ENCODE results near the gene CEP89. TPM values are rescaled to one million over a fixed set of nuclear protein-coding genes. Genes with fewer than 3 reads are reported as not detected.

CEP89 gene
- total RNA-seq, 1 experiment from 2014 or later = 21.1 TPM

DNA sequence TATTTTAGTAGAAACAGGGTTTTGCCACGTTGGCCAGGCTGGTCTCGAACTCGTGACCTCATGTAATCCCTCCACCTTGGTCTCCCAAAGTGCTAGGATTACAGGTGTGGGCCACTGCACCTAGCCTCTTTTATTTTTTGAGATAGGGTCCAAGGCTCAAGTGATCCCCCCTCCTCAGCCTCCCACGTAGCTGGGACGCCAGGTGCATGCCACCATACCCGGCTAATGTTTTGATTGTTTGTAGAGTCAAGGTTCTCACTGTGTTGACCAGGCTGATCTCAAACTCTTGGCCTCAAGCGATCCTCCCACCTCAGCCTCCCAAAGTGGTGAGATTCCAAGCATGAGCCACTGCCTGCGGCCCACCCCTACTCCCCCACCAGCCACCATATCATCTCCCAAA lies 108.5 kb downstream of the CEP89 start (continued):
- TF ChIP-seq, protein P1, sequence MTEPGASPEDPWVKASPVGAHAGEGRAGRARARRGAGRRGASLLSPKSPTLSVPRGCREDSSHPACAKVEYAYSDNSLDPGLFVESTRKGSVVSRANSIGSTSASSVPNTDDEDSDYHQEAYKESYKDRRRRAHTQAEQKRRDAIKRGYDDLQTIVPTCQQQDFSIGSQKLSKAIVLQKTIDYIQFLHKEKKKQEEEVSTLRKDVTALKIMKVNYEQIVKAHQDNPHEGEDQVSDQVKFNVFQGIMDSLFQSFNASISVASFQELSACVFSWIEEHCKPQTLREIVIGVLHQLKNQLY (CRISPR knock-in tag; IDR thresholded peaks at IDR 0.05) = no peak
- TF ChIP-seq ZNF263 (CRISPR knock-in tag; IDR thresholded peaks at IDR 0.05; ENCODE audit: low read depth) (no peak), ZNF219 (CRISPR knock-in tag; IDR thresholded peaks at IDR 0.05; ENCODE audit: borderline replicate concordance) (no peak), NR2C2 (CRISPR knock-in tag; IDR thresholded peaks at IDR 0.05) (no peak), GABPB1 (CRISPR knock-in tag; IDR thresholded peaks at IDR 0.05) (no peak), TEAD4 (CRISPR knock-in tag; IDR thresholded peaks at IDR 0.05) (no peak), TEAD1 (CRISPR knock-in tag; IDR thresholded peaks at IDR 0.05) (no peak)
- TF ChIP-seq, protein P2, sequence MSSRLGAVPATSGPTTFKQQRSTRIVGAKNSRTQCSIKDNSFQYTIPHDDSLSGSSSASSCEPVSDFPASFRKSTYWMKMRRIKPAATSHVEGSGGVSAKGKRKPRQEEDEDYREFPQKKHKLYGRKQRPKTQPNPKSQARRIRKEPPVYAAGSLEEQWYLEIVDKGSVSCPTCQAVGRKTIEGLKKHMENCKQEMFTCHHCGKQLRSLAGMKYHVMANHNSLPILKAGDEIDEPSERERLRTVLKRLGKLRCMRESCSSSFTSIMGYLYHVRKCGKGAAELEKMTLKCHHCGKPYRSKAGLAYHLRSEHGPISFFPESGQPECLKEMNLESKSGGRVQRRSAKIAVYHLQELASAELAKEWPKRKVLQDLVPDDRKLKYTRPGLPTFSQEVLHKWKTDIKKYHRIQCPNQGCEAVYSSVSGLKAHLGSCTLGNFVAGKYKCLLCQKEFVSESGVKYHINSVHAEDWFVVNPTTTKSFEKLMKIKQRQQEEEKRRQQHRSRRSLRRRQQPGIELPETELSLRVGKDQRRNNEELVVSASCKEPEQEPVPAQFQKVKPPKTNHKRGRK (CRISPR knock-in tag; IDR thresholded peaks at IDR 0.05; ENCODE audit: borderline replicate concordance) = no peak
- TF ChIP-seq, protein P3, sequence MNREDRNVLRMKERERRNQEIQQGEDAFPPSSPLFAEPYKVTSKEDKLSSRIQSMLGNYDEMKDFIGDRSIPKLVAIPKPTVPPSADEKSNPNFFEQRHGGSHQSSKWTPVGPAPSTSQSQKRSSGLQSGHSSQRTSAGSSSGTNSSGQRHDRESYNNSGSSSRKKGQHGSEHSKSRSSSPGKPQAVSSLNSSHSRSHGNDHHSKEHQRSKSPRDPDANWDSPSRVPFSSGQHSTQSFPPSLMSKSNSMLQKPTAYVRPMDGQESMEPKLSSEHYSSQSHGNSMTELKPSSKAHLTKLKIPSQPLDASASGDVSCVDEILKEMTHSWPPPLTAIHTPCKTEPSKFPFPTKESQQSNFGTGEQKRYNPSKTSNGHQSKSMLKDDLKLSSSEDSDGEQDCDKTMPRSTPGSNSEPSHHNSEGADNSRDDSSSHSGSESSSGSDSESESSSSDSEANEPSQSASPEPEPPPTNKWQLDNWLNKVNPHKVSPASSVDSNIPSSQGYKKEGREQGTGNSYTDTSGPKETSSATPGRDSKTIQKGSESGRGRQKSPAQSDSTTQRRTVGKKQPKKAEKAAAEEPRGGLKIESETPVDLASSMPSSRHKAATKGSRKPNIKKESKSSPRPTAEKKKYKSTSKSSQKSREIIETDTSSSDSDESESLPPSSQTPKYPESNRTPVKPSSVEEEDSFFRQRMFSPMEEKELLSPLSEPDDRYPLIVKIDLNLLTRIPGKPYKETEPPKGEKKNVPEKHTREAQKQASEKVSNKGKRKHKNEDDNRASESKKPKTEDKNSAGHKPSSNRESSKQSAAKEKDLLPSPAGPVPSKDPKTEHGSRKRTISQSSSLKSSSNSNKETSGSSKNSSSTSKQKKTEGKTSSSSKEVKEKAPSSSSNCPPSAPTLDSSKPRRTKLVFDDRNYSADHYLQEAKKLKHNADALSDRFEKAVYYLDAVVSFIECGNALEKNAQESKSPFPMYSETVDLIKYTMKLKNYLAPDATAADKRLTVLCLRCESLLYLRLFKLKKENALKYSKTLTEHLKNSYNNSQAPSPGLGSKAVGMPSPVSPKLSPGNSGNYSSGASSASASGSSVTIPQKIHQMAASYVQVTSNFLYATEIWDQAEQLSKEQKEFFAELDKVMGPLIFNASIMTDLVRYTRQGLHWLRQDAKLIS (CRISPR knock-in tag; IDR thresholded peaks at IDR 0.05; ENCODE audit: borderline replicate concordance) = no peak

DNA sequence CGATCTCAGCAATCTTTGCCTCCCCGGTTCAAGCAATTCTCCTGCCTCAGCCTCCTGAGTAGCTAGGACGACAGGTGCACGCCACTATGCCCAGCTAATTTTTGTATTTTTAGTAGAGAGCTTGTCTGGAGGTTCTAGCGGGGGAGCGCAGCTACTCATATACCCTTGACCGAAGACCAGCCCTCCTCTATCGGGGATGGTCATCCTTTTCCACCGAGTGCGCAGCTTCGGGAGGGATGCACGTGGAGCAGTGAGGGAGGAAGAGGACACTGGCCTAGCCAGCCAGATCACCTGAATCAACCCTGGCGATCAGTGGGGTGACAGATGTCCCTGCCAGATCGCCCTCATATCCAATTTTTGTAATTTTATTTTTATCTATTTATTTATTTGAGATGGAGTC lies 109.0 kb downstream of the CEP89 start:
- POLR2A ChIA-PET = no interaction called here
- CTCF ChIA-PET = no interaction called here
- H3K36me3 Mint-ChIP-seq = no peaks in the 10 kb centered on the region
- ATAC-seq (no peak), DNase-seq (ENCODE audit: low spot score) (no peak)
- H3K4me3 Mint-ChIP-seq = no peak overlapping the region
- no peaks in the 10 kb centered on the region for H3K4me1 Mint-ChIP-seq
- no peak overlapping the region for H3K27ac Mint-ChIP-seq
- H3K27me3 Mint-ChIP-seq (ENCODE audit: low read depth) = no peaks in the 10 kb centered on the region
- no peaks in the 10 kb centered on the region for H3K9me3 Mint-ChIP-seq
- no peak for TF ChIP-seq NR3C1 (CRISPR knock-in tag; conservative IDR thresholded peaks at IDR 0.05; ENCODE audit: low read depth)
- TF ChIP-seq FOXJ3 (CRISPR knock-in tag; IDR thresholded peaks at IDR 0.05; ENCODE audit: borderline replicate concordance) = no peak
- no peak for TF ChIP-seq ELF4 (CRISPR knock-in tag; IDR thresholded peaks at IDR 0.05; ENCODE audit: low read depth)
- TF ChIP-seq SP1 (CRISPR knock-in tag; conservative IDR thresholded peaks at IDR 0.05) = no peak
- TF ChIP-seq, protein P4, sequence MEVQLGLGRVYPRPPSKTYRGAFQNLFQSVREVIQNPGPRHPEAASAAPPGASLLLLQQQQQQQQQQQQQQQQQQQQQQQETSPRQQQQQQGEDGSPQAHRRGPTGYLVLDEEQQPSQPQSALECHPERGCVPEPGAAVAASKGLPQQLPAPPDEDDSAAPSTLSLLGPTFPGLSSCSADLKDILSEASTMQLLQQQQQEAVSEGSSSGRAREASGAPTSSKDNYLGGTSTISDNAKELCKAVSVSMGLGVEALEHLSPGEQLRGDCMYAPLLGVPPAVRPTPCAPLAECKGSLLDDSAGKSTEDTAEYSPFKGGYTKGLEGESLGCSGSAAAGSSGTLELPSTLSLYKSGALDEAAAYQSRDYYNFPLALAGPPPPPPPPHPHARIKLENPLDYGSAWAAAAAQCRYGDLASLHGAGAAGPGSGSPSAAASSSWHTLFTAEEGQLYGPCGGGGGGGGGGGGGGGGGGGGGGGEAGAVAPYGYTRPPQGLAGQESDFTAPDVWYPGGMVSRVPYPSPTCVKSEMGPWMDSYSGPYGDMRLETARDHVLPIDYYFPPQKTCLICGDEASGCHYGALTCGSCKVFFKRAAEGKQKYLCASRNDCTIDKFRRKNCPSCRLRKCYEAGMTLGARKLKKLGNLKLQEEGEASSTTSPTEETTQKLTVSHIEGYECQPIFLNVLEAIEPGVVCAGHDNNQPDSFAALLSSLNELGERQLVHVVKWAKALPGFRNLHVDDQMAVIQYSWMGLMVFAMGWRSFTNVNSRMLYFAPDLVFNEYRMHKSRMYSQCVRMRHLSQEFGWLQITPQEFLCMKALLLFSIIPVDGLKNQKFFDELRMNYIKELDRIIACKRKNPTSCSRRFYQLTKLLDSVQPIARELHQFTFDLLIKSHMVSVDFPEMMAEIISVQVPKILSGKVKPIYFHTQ (CRISPR knock-in tag; IDR thresholded peaks at IDR 0.05) = no peak
- TF ChIP-seq, protein P5, sequence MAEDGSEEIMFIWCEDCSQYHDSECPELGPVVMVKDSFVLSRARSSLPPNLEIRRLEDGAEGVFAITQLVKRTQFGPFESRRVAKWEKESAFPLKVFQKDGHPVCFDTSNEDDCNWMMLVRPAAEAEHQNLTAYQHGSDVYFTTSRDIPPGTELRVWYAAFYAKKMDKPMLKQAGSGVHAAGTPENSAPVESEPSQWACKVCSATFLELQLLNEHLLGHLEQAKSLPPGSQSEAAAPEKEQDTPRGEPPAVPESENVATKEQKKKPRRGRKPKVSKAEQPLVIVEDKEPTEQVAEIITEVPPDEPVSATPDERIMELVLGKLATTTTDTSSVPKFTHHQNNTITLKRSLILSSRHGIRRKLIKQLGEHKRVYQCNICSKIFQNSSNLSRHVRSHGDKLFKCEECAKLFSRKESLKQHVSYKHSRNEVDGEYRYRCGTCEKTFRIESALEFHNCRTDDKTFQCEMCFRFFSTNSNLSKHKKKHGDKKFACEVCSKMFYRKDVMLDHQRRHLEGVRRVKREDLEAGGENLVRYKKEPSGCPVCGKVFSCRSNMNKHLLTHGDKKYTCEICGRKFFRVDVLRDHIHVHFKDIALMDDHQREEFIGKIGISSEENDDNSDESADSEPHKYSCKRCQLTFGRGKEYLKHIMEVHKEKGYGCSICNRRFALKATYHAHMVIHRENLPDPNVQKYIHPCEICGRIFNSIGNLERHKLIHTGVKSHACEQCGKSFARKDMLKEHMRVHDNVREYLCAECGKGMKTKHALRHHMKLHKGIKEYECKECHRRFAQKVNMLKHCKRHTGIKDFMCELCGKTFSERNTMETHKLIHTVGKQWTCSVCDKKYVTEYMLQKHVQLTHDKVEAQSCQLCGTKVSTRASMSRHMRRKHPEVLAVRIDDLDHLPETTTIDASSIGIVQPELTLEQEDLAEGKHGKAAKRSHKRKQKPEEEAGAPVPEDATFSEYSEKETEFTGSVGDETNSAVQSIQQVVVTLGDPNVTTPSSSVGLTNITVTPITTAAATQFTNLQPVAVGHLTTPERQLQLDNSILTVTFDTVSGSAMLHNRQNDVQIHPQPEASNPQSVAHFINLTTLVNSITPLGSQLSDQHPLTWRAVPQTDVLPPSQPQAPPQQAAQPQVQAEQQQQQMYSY (CRISPR knock-in tag; IDR thresholded peaks at IDR 0.05) = no peak
- no peak for TF ChIP-seq IRF2 (CRISPR knock-in tag; IDR thresholded peaks at IDR 0.05; ENCODE audit: borderline replicate concordance, low read depth)
- no peak for TF ChIP-seq NFYB (CRISPR knock-in tag; conservative IDR thresholded peaks at IDR 0.05; ENCODE audit: low read depth)
- TF ChIP-seq, protein P2 (CRISPR knock-in tag; IDR thresholded peaks at IDR 0.05; ENCODE audit: borderline replicate concordance) = no peak
- no peak for TF ChIP-seq ZNF232 (CRISPR knock-in tag; IDR thresholded peaks at IDR 0.05)
- TF ChIP-seq, protein P6, sequence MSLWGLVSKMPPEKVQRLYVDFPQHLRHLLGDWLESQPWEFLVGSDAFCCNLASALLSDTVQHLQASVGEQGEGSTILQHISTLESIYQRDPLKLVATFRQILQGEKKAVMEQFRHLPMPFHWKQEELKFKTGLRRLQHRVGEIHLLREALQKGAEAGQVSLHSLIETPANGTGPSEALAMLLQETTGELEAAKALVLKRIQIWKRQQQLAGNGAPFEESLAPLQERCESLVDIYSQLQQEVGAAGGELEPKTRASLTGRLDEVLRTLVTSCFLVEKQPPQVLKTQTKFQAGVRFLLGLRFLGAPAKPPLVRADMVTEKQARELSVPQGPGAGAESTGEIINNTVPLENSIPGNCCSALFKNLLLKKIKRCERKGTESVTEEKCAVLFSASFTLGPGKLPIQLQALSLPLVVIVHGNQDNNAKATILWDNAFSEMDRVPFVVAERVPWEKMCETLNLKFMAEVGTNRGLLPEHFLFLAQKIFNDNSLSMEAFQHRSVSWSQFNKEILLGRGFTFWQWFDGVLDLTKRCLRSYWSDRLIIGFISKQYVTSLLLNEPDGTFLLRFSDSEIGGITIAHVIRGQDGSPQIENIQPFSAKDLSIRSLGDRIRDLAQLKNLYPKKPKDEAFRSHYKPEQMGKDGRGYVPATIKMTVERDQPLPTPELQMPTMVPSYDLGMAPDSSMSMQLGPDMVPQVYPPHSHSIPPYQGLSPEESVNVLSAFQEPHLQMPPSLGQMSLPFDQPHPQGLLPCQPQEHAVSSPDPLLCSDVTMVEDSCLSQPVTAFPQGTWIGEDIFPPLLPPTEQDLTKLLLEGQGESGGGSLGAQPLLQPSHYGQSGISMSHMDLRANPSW (CRISPR knock-in tag; conservative IDR thresholded peaks at IDR 0.05; ENCODE audit: low read depth) = no peak
- no peak for TF ChIP-seq MXD4 (CRISPR knock-in tag; IDR thresholded peaks at IDR 0.05; ENCODE audit: borderline replicate concordance)
